ENCODE data around the gene PITRM1.
"Not testable (repeated sequence)": the region's sequence is repeated elsewhere in the genome, so short reads cannot be mapped to it uniquely, and the experiment has no call there.

PITRM1 gene
- 135 to 138 reads per million in 2 donors for total RNA-seq

DNA sequence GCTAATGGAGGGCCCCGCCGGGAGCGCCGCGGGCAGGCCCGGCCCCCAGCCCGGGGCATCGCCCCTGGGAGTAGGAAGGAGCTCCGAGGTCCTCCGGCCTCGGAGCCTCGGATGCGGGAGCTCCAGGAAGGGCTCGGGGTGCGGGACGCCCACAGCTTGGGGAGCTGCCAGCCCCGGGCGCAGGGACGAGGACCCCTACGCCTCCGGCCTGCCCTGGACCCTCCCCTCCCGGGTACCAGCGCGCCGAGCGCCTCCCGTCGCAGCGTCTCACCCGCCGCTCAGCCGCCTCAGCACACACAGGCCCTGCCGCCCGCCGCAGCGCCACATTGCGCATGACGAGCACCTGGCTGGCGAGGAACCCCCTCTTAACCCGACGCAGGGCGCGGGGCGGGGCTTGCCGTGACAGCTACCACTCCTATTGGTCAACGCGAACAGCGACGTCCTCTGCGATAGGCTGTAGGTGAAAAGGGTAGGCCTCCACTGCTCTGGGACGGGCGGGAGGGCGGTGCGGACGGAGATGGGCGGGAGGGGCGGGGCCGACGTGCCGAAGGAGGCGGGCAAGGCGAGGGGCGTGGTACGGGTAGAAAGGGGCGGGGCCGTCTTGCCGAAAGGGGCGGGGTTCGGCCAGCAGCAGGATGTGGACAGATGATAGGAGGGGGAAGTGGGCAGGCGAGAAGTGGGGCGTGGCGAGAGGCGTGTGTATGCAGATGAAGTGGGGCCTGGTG lies at the start of gene PITRM1:
Gene PITRM1 (minus strand): TSS at position 337 of the 725 bp plus-strand sequence. CDS start 10 bp downstream, at position 327.
- DNase-seq = peak; percentile 98

GRCh38 chr10:3222068-3222467 lies 49.5 kb upstream of the PITRM1 start:
- no peak for DNase-seq

GRCh38 chr10:3221601-3222000 lies 49.0 kb upstream of the PITRM1 start:
- DNase-seq = not testable (repeated sequence)

GRCh38 chr10:3220853-3221252 lies 48.3 kb upstream of the PITRM1 start:
- no peak for DNase-seq

- DNase-seq = not testable (repeated sequence)
Measured at GRCh38 chr10:3219021-3219628, 46.5 kb upstream of the PITRM1 start.

DNA sequence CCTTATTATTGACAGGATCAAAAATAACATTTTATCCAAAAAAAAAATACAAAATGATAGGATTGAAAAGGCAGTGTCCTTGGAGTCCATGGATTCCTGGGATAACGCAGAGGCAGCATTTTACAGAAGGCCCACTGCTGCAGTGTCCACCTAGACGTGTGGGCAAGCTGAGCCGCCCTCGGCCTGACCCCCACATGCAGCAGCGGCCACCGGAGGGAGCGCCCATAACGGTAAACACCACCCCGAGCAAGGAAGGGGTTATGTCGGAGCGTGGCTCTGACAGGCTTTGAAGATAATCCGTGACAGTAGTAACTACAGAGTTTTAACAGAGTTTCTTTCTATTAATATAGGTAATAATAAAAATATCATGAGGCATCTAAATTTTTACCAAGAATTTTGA lies 45.3 kb upstream of the PITRM1 start:
- no peak for DNase-seq

DNA sequence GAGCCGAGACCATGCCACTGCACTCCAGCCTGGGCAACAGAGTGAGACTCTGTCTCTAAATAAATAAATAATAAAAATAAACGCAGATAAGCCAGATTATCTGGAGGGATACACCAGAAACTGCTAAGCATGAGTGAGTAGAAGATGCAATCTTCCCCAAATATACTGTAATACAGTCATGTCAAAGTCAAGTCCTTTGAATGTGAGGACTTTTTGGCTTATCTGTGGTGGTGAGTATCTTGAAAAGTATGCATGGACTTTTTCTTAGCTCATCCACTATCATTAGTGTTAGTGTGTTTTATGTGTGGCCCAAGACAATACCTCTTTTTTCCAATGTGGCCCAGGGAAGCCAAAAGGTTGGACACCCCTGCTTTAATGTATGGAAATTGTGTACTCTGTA lies 44.7 kb upstream of the PITRM1 start:
- DNase-seq = no peak

GRCh38 chr10:3215153-3215775 lies 42.7 kb upstream of the PITRM1 start:
- DNase-seq = no peak

GRCh38 chr10:3213758-3214515 lies 41.4 kb upstream of the PITRM1 start:
- DNase-seq = no peak

DNA sequence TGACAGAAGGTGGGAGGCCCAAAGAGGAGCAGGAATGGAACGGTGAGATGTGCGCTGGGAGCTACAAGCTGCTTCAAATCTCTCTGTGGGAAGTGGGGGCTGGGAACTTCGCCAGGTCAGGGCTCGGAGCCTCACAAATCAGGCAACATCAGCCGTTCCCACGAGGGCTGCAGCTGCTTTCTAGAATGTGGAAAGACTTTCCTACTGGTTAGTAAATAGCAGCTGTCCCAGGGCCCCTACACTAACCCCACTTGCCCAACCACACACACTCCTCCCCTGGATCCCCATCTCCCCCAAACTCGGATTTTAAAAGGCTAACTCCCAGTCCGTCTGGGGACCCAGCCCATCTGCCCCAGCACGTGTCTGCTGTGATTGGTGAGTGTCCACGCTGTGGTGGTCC lies 40.6 kb upstream of the PITRM1 start:
- no peak for DNase-seq

DNA sequence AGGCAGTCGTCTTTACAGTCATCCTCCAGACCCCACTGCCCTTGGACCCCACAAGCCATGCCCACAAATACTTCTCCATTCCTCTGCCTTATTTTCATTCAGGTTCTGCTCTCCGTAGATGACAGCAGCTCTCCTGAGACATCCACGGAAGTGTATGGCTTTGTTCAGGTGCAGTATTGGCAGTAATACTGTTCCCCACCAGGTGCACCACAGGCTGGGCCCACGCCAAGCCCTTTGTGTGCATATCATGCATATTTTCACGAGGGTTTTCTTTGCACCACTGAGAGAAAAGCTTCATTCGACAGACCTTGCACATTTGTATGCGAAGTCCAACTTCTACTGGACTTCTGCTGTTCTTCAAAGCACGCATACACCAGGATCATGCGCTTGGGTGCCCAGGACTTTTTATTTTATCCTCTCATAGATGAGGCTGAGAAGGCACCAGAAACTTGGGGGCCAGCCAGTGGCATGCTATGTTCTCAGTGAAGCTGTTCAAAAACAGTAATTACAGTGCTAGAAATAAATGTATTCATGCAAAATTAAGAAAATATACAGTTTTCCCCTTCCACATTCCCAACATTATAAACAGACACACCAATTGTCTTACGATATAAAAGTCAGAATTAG lies 37.8 kb upstream of the PITRM1 start:
- DNase-seq = no peak

- no peak for DNase-seq
Measured at GRCh38 chr10:3208481-3209406, 36.2 kb upstream of the PITRM1 start.

- no peak for DNase-seq
Measured at GRCh38 chr10:3207351-3207750, 34.8 kb upstream of the PITRM1 start.

DNA sequence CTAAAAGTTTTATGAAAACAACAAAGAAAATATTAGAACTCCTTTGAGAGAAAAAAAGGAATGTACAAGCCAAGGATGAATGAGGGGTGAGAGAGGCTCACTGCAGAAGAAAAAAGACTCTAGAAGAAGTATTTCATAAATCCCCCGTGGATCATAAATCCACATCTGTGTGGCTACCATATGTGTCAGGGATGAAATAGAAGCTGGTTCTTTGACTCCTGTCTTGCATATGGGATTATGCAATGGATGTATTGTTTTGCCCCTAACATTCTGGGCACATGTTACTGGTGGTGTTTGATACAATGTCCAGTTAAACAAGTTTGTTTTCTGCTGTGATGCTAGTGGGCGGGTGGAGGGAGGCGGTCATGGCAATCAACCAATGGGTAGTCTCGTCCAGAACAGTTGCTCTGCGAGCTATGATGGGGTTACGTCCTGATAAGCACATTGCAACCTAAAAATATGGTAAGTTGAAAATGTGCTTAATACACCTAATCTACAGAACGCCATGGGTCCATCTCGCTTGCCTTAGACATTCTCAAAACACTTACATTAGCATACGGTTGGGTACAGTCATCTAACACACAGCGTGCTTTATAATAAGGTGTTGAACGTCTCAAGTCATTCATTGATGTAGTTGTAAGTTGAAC lies 34.1 kb upstream of the PITRM1 start:
- no peak for DNase-seq

DNA sequence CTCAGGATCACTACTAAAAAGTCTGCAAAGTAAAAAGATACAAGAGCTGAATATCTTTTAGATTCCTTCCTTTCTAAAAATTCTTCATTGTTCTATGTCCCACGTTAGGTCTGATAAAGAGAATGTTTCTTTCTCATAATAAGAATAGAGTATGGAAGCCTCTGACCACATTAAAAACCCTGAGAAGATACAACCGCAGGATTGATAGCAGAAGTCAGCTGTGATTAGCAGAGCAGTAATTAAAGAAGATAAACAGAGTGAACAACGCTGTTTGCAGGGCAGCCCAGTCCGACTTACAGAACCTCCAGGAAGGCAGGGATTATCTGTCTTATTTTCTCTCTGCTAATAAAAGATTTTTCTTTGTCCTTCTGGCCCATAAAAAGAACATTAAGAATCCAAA lies 31.4 kb upstream of the PITRM1 start:
- no peak for DNase-seq

GRCh38 chr10:3203016-3203811 lies 30.6 kb upstream of the PITRM1 start:
- DNase-seq = no peak

- DNase-seq = no peak
Measured at GRCh38 chr10:3201796-3202195, 29.2 kb upstream of the PITRM1 start.

GRCh38 chr10:3199488-3199887 lies 26.9 kb upstream of the PITRM1 start:
- DNase-seq = no peak

GRCh38 chr10:3198900-3199299 lies 26.3 kb upstream of the PITRM1 start:
- DNase-seq = no peak

- peak; percentile 51 for DNase-seq
Measured at GRCh38 chr10:3197348-3198003, 24.9 kb upstream of the PITRM1 start.

Measured in activated gamma-delta T cell (primary cell).